Endothelial cell of umbilical vein (primary cell): ENCODE measurements around the gene RNPEP. TPM values are rescaled to one million over a fixed set of nuclear protein-coding genes. Genes with fewer than 3 reads are reported as not detected.
A peak's percentile ranks its signal among the peaks of the same experiment; 100 is the strongest.

Experiments
- BruUV-seq: library from RNA; stranded (reverse); fragments of 400-500 nt; replicated peaks from 2 replicates; lab custom pipeline; 2021; lab: Mats Ljungman, UMichigan
- CTCF ChIA-PET: fragments of 300-600, 350-600 bp; sonication (Branson Sonifier 250); formaldehyde crosslinking; loops from one replicate; lab custom pipeline; 2021; ENCODE audit warnings: antibody characterized with exemption, inconsistent platforms; lab: Charles Lee
- POLR2A ChIA-PET: fragments of 300-600, 350-600 bp; sonication (Branson Sonifier 250); formaldehyde crosslinking; loops from one replicate; lab custom pipeline; 2021; ENCODE audit warnings: antibody characterized with exemption, inconsistent platforms; lab: Charles Lee
- DNase-seq: peaks from one replicate; pipeline ENCODE4 v3.0.0-alpha.2; 2011; ENCODE audit warnings: low read depth, low spot score
- FAIRE-seq: peaks from 2 replicates; lab custom pipeline; 2011; peaks lifted over from hg19 to GRCh38; lab: Jason Lieb, UNC
- H2AFZ ChIP-seq: 2 replicates; pipeline ENCODE4 v1.6.0; 2012; ENCODE audit warnings: low read depth, low read length, control low read depth, inconsistent platforms
- H3K27ac ChIP-seq: 2 replicates; pipeline ENCODE4 v1.5.1; 2011; ENCODE audit warnings: low read depth, mild to moderate bottlenecking, control low read depth, low read length, moderate library complexity; ENCODE audit not compliant: insufficient read depth
- H3K27me3 ChIP-seq, 2 experiments: 2 replicates each; pipeline versions ENCODE4 v1.6.0 to v1.6.1; 2011; ENCODE audit warnings: low read length in 2 of 2, mixed read lengths in 1 of 2; ENCODE audit not compliant: control insufficient read depth in 2 of 2, insufficient read depth in 2 of 2
- H3K36me3 ChIP-seq, 2 experiments: 2 replicates in 1 of 2; 3 replicates in 1 of 2; pipeline ENCODE4 v1.5.1; 2011; ENCODE audit warnings: low read length in 2 of 2, mild to moderate bottlenecking in 1 of 2, moderate library complexity in 1 of 2; ENCODE audit not compliant: control insufficient read depth in 2 of 2, insufficient read depth in 2 of 2; ENCODE audit errors: extremely low read depth in 1 of 2
- H3K4me1 ChIP-seq: 3 replicates; pipeline ENCODE4 v1.5.1; 2011; ENCODE audit warnings: mild to moderate bottlenecking, low read length; ENCODE audit not compliant: control insufficient read depth, insufficient read depth; ENCODE audit errors: extremely low read depth
- H3K4me2 ChIP-seq: 2 replicates; pipeline ENCODE4 v1.6.1; 2011; ENCODE audit warnings: low read length, control low read depth, mixed read lengths; ENCODE audit not compliant: insufficient read depth
- H3K4me3 ChIP-seq, 3 experiments: fragments of 200-600 bp in 1 of 3; sonication (generic), shearing (Covaris generic) in 1 of 3; replicated peaks in 1 of 3; 2 replicates each; pipeline ENCODE4 v1.5.1; 2011 to 2016; ENCODE audit warnings: control low read depth in 3 of 3, low read length in 3 of 3, mild to moderate bottlenecking in 2 of 3, inconsistent platforms in 1 of 3, low read depth in 1 of 3, moderate library complexity in 1 of 3; ENCODE audit not compliant: insufficient read depth in 1 of 3
- H3K79me2 ChIP-seq: 2 replicates; pipeline ENCODE4 v1.6.0; 2012; ENCODE audit warnings: low read length, inconsistent platforms; ENCODE audit not compliant: control insufficient read depth, insufficient read depth
- H3K9ac ChIP-seq: replicated peaks from 2 replicates; pipeline ENCODE3; 2011; ENCODE audit warnings: low read length, control low read depth; ENCODE audit not compliant: insufficient read depth; ENCODE audit errors: extremely low read depth
- H3K9me1 ChIP-seq: replicated peaks from 3 replicates; pipeline ENCODE4 v1.6.0; 2011; ENCODE audit warnings: mild to moderate bottlenecking, low read length; ENCODE audit not compliant: control insufficient read depth, insufficient read depth; ENCODE audit errors: extremely low read depth
- H3K9me3 ChIP-seq: replicated peaks from 2 replicates; pipeline ENCODE4 v1.5.1; 2012; ENCODE audit warnings: low read length, inconsistent platforms; ENCODE audit not compliant: control insufficient read depth, insufficient read depth
- H4K20me1 ChIP-seq: replicated peaks from 2 replicates; pipeline ENCODE3; 2011; ENCODE audit warnings: mild to moderate bottlenecking, low read length; ENCODE audit not compliant: control insufficient read depth, insufficient read depth; ENCODE audit errors: extremely low read depth
- CTCF ChIP-seq, 2 donors: IDR thresholded peaks; 1 replicate in 1 of 2; 2 replicates in 1 of 2; pipeline ENCODE4 v1.5.1; 2011; ENCODE audit warnings: low read length in 2 of 2, mild to moderate bottlenecking in 2 of 2, moderate library complexity in 2 of 2, control low read depth in 1 of 2, inconsistent platforms in 1 of 2, low read depth in 1 of 2; ENCODE audit not compliant: insufficient read depth in 1 of 2; ENCODE audit errors: extremely low read depth in 1 of 2
- EZH2 ChIP-seq: IDR thresholded peaks from 2 replicates; pipeline ENCODE4 v1.6.1; 2012; ENCODE audit warnings: borderline replicate concordance, low read depth, mild to moderate bottlenecking, moderate library complexity, low read length, inconsistent platforms; ENCODE audit not compliant: severe bottlenecking
- FOS ChIP-seq: IDR thresholded peaks from 2 replicates; pipeline ENCODE4 v1.6.1; 2011; ENCODE audit warnings: mild to moderate bottlenecking, low read length, moderate library complexity, borderline replicate concordance; ENCODE audit not compliant: insufficient read depth
- dilution Hi-C: fragments of 300-500 bp; cut with MboI; formaldehyde crosslinking; loops from one replicate; pipeline ENCODE4 v1.15.0; 2019; ENCODE audit warnings: low sequenced_read_pairs; ENCODE audit not compliant: extremely low pct_ligation_motif_present
- intact Hi-C: fragments of 100-400 bp; cut with micrococcal nuclease; formaldehyde crosslinking; loops from one replicate; pipeline ENCODE4 v1.10.0; 2022
- polyA plus RNA-seq, 4 experiments: library from polyadenylated mRNA; depleted of rRNA in 3 of 4; stranded (reverse) in 3 of 4; unstranded in 1 of 4; fragments of >200 nt; gene quantifications; 2 replicates each; pipeline versions ENCODE4 v1.2.1 to v1.2.3, GENCODE V29; 2011 to 2012; ENCODE audit warnings: missing spikeins in 1 of 4
- total RNA-seq: library from RNA; stranded (reverse); gene quantifications from 2 replicates; pipeline ENCODE4 v1.2.3, GENCODE V29; 2021

Gene RNPEP
- total and polyA plus RNA-seq, 2 donors (not counting 3 experiments of a cell fraction or from before 2014, with no cell fraction given), result 56.1 to 73.5 TPM

GRCh38 chr1:202004711-202005110 lies 22.3 kb downstream of the RNPEP start:
- BruUV-seq, result no TSS peak
- no peak overlapping the region for H3K27ac ChIP-seq
- peaks cover 3% of the 10 kb centered on the region for H3K4me1 ChIP-seq
- FAIRE-seq (no peak), DNase-seq (no peak)
- no peaks in the 10 kb centered on the region for H3K9me1 ChIP-seq
- peaks cover 17 to 26% of the 10 kb centered on the region in 2 experiments for H3K36me3 ChIP-seq
- no peak overlapping the region for H3K4me2 ChIP-seq
- no peaks in the 10 kb centered on the region for H3K27me3 ChIP-seq
- H3K9me3 ChIP-seq, result no peaks in the 10 kb centered on the region
- intact Hi-C loops, result no loop called here
- ChIA-PET POLR2A (no interaction called here), CTCF (interaction anchor here (1.0 to 5.6 kb wide), 5 partner anchors 9 to 117 kb away, joined by 3 to 61 read pairs (median 6); partner anchors contain the start of gene GPR37L1)
- H3K4me3 ChIP-seq, result no peak overlapping the region
- no peak for TF ChIP-seq EZH2
- TF ChIP-seq CTCF (IDR thresholded peaks at IDR 0.05; ENCODE audit: extremely low read depth in 1 of 2, insufficient read depth in 1 of 2, low read depth in 1 of 2, low read length in 2 of 2), result no peak
- dilution Hi-C loops, result no loop called here
- no peaks in the 10 kb centered on the region for H3K79me2 ChIP-seq
- no peak overlapping the region for H2AFZ ChIP-seq
- H4K20me1 ChIP-seq, result no peaks in the 10 kb centered on the region
- no peak overlapping the region for H3K9ac ChIP-seq

- Histone ChIP-seq H3K27ac (no peak overlapping the region), H3K9me1 (no peaks in the 10 kb centered on the region), H3K4me1 (peaks cover 3% of the 10 kb centered on the region), H3K27me3 (no peaks in the 10 kb centered on the region), H3K79me2 (no peaks in the 10 kb centered on the region), H3K4me3 (no peak overlapping the region), H2AFZ (no peak overlapping the region), H3K36me3 (peaks cover 12 to 23% of the 10 kb centered on the region in 2 experiments), H3K9ac (no peak overlapping the region), H3K9me3 (no peaks in the 10 kb centered on the region), H3K4me2 (no peak overlapping the region), H4K20me1 (no peaks in the 10 kb centered on the region)
- peak; percentile 33 for DNase-seq
- peak; percentile 52 for FAIRE-seq
- ChIA-PET CTCF (interaction anchor here (0.8 to 5.6 kb wide), 8 partner anchors 19 to 129 kb away, joined by 3 to 61 read pairs (median 8); partner anchors contain the start of gene GPR37L1), POLR2A (no interaction called here)
- no TSS peak for BruUV-seq
- TF ChIP-seq FOS (no peak), CTCF (IDR thresholded peaks at IDR 0.05; ENCODE audit: extremely low read depth in 1 of 2, insufficient read depth in 1 of 2, low read depth in 1 of 2, low read length in 2 of 2) (peak; percentile 22 to 27)
- dilution Hi-C loops (no loop called here), intact Hi-C loops (no loop called here)
Measured at GRCh38 chr1:202005958-202006357, 23.5 kb downstream of the RNPEP start.
